ENCODE data around the gene SERPINA4. TPM values are rescaled to one million over a fixed set of nuclear protein-coding genes. Genes with fewer than 3 reads are reported as not detected.
A peak's percentile ranks its signal among the peaks of the same experiment; 100 is the strongest.

SERPINA4 gene
- total and polyA plus RNA-seq, 2 of the 13 experiments (the other 11 are each of a cell fraction or from before 2014, with no cell fraction given) = 39.1 to 57.8 TPM

DNA sequence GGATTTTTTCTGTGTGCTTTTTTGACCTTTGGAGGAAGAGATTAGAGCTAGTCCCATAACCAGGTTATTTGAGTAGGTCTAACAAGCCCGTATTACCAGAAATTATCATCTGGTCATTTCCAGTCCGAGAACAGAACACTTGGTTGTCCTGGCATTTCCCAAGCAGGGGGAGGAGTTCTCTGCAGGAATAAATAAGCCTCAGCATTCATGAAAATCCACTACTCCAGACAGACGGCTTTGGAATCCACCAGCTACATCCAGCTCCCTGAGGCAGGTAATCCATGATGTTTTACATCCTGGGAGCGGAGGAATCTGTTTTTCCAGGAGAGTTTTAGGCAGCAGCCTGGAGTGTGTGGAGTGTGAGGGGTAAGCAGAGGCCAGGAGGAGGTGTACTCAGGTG, 50.9 kb downstream of the SERPINA4 start, which contains the start of gene SERPINA3 (continued):
- TF ChIP-seq, protein P1, sequence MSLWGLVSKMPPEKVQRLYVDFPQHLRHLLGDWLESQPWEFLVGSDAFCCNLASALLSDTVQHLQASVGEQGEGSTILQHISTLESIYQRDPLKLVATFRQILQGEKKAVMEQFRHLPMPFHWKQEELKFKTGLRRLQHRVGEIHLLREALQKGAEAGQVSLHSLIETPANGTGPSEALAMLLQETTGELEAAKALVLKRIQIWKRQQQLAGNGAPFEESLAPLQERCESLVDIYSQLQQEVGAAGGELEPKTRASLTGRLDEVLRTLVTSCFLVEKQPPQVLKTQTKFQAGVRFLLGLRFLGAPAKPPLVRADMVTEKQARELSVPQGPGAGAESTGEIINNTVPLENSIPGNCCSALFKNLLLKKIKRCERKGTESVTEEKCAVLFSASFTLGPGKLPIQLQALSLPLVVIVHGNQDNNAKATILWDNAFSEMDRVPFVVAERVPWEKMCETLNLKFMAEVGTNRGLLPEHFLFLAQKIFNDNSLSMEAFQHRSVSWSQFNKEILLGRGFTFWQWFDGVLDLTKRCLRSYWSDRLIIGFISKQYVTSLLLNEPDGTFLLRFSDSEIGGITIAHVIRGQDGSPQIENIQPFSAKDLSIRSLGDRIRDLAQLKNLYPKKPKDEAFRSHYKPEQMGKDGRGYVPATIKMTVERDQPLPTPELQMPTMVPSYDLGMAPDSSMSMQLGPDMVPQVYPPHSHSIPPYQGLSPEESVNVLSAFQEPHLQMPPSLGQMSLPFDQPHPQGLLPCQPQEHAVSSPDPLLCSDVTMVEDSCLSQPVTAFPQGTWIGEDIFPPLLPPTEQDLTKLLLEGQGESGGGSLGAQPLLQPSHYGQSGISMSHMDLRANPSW (CRISPR knock-in tag; IDR thresholded peaks at IDR 0.05; ENCODE audit: borderline replicate concordance) = no peak
- TF ChIP-seq SP2 (CRISPR knock-in tag; IDR thresholded peaks at IDR 0.05) (no peak), TARDBP (CRISPR knock-in tag; IDR thresholded peaks at IDR 0.05) (peak; percentile 67; the same call in 1 of the 2 replicates), SMARCE1 (IDR thresholded peaks at IDR 0.05; ENCODE audit: borderline replicate concordance) (no peak), ZBTB21 (CRISPR knock-in tag; IDR thresholded peaks at IDR 0.05) (no peak), BRCA1 (CRISPR knock-in tag; IDR thresholded peaks at IDR 0.05) (no peak), CBX1 (IDR thresholded peaks at IDR 0.05; ENCODE audit: low read depth) (no peak), PPARG (CRISPR knock-in tag; conservative IDR thresholded peaks at IDR 0.05) (no peak), SUZ12 (IDR thresholded peaks at IDR 0.05; ENCODE audit: low read depth, low read length) (no peak), AHR (CRISPR knock-in tag; IDR thresholded peaks at IDR 0.05) (no peak), ZNF496 (CRISPR knock-in tag; IDR thresholded peaks at IDR 0.05; ENCODE audit: insufficient replicate concordance) (no peak), MIXL1 (CRISPR knock-in tag; IDR thresholded peaks at IDR 0.05) (no peak), PRMT3 (CRISPR knock-in tag; IDR thresholded peaks at IDR 0.05; ENCODE audit: borderline replicate concordance, low read depth) (no peak), CEBPG (CRISPR knock-in tag; IDR thresholded peaks at IDR 0.05) (peak; percentile 51; the same call in 1 of the 2 replicates), ZNF12 (CRISPR knock-in tag; IDR thresholded peaks at IDR 0.05) (0 out of 2 replicates have a peak, but pooled peaks have one; percentile 57), TGIF2 (CRISPR knock-in tag; IDR thresholded peaks at IDR 0.05) (peak; percentile 18; the same call in 1 of the 2 replicates), DR1 (CRISPR knock-in tag; IDR thresholded peaks at IDR 0.05) (peak; percentile 79; the same call in 1 of the 2 replicates), ZNF792 (CRISPR knock-in tag; IDR thresholded peaks at IDR 0.05) (no peak), ISL2 (CRISPR knock-in tag; IDR thresholded peaks at IDR 0.05) (peak; percentile 63), SAP130 (CRISPR knock-in tag; IDR thresholded peaks at IDR 0.05; ENCODE audit: low read depth) (peak; percentile 71)
- TF ChIP-seq, protein P2, sequence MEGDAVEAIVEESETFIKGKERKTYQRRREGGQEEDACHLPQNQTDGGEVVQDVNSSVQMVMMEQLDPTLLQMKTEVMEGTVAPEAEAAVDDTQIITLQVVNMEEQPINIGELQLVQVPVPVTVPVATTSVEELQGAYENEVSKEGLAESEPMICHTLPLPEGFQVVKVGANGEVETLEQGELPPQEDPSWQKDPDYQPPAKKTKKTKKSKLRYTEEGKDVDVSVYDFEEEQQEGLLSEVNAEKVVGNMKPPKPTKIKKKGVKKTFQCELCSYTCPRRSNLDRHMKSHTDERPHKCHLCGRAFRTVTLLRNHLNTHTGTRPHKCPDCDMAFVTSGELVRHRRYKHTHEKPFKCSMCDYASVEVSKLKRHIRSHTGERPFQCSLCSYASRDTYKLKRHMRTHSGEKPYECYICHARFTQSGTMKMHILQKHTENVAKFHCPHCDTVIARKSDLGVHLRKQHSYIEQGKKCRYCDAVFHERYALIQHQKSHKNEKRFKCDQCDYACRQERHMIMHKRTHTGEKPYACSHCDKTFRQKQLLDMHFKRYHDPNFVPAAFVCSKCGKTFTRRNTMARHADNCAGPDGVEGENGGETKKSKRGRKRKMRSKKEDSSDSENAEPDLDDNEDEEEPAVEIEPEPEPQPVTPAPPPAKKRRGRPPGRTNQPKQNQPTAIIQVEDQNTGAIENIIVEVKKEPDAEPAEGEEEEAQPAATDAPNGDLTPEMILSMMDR (CRISPR knock-in tag; IDR thresholded peaks at IDR 0.05) = no peak
- TF ChIP-seq, protein P3, sequence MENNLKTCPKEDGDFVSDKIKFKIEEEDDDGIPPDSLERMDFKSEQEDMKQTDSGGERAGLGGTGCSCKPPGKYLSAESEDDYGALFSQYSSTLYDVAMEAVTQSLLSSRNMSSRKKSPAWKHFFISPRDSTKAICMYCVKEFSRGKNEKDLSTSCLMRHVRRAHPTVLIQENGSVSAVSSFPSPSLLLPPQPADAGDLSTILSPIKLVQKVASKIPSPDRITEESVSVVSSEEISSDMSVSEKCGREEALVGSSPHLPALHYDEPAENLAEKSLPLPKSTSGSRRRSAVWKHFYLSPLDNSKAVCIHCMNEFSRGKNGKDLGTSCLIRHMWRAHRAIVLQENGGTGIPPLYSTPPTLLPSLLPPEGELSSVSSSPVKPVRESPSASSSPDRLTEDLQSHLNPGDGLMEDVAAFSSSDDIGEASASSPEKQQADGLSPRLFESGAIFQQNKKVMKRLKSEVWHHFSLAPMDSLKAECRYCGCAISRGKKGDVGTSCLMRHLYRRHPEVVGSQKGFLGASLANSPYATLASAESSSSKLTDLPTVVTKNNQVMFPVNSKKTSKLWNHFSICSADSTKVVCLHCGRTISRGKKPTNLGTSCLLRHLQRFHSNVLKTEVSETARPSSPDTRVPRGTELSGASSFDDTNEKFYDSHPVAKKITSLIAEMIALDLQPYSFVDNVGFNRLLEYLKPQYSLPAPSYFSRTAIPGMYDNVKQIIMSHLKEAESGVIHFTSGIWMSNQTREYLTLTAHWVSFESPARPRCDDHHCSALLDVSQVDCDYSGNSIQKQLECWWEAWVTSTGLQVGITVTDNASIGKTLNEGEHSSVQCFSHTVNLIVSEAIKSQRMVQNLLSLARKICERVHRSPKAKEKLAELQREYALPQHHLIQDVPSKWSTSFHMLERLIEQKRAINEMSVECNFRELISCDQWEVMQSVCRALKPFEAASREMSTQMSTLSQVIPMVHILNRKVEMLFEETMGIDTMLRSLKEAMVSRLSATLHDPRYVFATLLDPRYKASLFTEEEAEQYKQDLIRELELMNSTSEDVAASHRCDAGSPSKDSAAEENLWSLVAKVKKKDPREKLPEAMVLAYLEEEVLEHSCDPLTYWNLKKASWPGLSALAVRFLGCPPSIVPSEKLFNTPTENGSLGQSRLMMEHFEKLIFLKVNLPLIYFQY (CRISPR knock-in tag; IDR thresholded peaks at IDR 0.05; ENCODE audit: borderline replicate concordance) = no peak
- TF ChIP-seq, protein P4, sequence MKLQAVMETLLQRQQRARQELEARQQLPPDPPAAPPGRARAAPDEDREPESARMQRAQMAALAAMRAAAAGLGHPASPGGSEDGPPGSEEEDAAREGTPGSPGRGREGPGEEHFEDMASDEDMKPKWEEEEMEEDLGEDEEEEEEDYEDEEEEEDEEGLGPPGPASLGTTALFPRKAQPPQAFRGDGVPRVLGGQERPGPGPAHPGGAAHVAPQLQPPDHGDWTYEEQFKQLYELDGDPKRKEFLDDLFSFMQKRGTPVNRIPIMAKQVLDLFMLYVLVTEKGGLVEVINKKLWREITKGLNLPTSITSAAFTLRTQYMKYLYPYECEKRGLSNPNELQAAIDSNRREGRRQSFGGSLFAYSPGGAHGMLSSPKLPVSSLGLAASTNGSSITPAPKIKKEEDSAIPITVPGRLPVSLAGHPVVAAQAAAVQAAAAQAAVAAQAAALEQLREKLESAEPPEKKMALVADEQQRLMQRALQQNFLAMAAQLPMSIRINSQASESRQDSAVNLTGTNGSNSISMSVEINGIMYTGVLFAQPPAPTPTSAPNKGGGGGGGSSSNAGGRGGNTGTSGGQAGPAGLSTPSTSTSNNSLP (IDR thresholded peaks at IDR 0.05; ENCODE audit: low read depth, low read length) = 0 out of 2 replicates have a peak, but pooled peaks have one; percentile 12

Measured in HepG2 (cell line).